Activated CD4-positive, alpha-beta T cell treated with anti-CD3 and anti-CD28 coated beads for 1 hour (primary cell): Measurements from ENCODE around the gene AQP6.

Source experiments
- DNase-seq: peaks from one replicate; pipeline ENCODE4 v3.0.0-alpha.2; 2020

The AQP6 gene

DNA sequence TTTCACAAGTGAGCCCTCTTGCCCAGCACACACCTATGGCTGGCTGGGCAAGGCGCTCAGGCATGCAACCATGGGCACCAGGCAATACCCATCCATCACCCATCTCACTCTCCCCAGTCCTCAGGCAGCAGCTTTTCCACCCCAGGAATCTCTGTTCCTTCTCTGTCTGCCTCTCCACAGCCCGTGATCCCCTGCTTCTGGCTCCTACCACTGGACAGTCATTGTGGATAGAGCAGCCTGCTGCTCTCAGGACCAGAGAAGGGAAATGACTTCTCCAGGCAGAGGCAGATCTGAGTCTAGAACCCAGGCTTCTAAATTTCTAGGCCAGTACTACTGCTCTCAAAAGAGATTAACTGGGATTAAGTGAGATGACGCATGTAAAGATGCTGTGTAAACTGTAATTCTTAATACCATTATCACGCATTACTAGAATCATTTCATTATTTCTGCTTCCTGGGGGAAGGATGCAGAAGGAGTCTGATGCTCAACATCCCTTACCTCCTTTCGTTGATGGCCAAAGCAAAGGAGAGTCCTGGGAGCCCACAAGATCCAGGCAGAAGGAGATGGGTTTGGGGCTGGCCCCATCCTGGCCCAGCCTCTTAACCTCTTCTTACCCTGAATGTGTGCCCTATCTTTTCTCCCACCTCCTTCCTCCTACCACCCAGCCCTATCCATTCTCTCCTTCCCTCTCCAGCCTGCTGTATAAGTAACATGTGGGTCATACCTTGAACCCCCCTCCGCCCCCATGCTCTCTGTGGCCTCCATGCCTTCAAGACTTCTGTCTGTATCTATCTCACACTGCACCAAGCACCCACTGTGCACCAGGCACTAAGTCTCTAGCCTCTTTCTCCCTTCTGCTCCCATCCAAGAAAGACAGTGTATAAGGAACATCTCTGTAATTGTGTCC is 15.8 kb upstream of the AQP6 start:
- no peak for DNase-seq

DNA sequence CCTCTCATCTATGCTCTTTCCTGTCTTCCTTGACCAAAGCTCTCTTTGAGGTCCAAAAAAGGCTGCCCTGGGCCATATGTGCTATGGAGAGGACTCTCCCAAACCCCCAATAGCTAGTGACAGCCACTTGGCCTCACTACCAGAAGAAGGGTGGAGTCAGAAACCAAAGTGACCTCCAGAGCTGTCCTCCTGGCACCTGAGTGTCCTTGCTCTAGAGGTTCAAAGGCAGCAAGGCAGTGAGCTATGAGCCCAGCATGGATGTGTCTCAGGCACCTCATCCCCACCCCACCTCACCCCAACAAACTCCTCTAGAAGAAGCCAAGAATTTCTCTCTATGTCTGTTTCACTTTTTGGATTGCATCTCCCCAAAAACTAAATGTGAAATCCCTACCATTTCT is 15.2 kb upstream of the AQP6 start:
- DNase-seq: no peak

DNA sequence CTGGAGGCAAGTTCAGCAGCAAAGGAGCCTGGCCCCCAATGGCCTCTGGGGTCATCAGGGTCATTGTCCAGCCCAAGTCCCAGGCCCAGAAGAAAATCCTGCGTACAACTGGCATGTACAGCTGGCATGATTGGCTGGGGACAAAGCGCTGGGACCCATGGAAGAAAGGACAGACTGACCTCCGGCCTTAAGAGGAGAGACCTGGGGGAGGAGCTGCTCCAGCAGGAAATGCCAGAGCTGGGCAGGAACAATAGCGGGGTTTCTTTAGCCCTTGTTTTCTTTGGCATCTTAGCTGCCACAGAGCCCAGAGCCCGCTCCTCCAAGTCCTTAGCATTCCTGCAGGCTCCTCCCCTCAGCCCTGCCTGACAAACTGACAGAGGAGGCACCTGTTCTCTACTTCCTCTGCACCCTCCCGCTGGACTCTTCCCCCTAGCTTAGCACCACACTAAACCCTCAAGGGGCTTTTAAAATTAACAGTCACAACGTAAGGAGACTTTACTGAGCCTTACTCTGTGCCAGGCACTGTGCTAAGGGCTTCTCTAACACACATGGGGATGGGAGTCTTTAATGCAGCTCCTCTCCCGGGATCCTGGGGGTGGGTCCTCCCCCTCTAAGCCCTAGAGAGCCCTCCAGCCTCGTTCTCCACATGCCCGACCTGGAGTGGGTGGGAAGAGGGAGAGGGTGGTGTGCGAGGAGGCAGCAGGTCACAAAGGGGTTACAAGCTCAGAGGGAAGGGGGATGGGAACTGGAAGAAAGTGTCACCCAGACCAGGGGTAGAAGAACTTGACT is 12.9 kb upstream of the AQP6 start:
- DNase-seq: no peak

DNA sequence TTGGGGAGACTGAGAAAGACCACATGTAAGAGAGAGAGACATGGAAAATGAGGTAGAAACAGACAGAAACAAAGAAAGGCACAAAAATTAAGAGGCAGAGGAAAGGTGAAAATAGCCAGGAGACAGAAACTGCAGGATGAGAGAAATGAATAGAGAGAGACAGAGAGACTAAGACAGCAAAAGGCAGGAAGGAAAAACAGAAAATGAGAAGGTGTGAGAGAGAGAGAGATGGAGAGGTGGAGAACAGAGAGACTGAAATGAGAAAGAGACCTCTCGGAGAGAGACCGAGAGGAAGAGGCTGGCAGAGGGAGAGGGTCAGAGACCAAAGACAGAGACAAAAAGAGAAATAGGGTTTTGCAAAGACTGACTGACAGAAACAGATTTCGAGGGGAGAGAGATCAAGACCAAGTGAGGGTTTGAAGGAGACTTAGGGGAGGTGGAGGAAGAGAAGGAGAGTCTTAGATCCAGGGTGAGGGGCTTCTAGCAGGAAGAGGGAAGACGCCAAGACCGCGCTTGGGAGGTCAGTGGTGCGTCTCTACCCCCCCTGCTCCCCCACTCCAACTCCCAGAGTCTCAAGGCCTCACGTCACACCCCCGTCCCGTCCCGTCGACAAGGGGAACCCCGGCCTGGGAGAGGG is 12.2 kb upstream of the AQP6 start:
- no peak for DNase-seq

DNA sequence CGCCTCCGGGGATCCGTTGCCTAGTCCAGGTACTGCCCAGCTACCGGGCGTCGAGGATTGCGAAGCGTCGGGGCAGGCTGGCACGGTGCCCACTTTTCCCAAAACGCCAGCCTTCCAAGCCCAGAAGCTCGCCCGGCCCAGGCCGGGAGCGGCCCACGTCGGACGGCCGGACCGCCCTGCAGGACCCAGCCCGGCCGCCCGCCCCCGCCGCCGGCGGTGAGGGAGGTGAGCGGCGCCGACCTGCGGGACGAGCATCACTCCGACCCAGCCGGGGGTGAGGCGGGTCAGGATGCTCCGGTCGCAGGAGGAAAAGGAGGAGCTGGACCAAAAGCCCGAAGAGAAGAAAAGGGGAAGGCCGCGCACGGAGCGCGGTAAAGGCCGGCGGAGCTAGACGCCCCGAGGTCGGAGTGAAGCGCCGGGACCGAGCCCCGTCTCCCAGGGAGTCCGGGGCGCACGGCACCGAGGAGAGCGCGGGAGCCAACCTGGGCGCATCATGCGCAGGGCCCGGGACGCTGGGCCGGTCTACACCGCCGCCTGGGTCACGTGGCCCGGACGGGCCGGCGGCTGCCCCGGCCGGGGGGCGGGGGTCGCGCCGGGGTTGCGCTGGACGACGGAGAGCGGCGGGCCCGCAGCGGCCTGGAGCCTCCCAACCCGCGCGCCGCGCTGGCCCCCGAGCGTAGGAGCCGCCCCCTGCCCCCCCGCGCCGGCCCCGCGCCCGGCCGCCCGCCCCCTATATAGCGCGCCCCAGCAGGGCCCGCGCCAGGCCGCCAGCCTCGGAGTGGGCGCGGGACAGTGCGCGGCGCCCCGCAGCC is 11.4 kb upstream of the AQP6 start, which contains the start of gene AQP5:
AQP5 (plus strand) TSS at position 762 of the 812 bp plus-strand sequence. CDS start 146 bp downstream, outside the sequence.
- no peak for DNase-seq

DNA sequence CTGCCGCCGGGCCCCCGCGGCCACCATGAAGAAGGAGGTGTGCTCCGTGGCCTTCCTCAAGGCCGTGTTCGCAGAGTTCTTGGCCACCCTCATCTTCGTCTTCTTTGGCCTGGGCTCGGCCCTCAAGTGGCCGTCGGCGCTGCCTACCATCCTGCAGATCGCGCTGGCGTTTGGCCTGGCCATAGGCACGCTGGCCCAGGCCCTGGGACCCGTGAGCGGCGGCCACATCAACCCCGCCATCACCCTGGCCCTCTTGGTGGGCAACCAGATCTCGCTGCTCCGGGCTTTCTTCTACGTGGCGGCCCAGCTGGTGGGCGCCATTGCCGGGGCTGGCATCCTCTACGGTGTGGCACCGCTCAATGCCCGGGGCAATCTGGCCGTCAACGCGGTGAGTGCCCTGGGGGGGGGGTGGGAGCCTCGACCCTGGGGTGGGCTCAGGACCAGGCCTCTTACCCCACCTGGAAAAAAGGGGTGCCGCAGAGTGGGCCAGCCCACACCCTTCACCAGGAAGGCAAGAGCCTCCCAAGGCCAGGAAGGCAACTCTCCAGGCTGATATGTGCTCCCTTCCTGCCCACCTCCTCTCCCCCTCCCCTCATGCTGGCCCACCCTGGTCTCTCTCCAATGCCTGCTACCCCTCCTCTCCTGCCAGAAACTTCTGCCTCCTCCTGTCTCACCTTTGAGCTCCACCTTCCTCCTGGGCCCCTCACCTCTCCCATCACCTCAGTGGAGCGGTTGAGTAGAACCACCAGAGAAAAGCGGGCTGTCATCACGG is 10.6 kb upstream of the AQP6 start:
- DNase-seq: no peak

DNA sequence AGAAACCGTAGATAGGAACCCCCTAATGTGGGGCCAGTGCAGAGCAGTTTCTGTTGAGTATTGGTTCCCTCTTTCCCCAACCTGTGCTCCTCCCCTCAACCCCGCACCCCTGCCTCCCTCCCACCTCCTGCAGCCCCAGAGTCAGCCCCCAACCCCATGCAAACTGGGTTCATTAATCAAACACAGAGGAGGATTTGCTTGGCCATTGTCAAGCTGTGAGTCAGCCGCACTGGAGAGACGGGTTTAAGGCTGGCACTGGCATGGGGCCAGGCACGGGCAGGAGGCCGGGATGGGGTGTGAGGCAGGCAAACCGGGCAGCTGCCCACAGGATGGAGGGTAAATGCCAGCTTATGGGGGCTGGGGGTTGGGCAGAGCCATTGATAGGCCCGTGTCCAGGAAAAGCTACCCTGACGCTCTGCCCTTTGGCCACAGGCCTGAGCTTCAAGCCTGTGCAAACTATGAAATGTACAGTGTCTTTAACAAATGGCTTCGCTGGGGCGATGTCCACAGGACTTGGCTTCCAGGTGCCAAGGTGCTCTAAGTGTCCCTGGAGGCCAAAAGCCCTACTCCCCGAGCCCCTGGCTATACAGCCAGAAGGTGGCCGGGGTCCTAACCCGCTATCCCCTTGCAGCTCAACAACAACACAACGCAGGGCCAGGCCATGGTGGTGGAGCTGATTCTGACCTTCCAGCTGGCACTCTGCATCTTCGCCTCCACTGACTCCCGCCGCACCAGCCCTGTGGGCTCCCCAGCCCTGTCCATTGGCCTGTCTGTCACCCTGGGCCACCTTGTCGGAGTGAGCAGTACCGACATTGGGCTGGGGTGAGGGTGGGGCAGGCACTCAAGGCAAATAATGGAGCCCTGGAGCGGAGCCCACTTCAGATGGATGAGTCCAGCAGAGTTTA is 9.6 kb upstream of the AQP6 start:
- DNase-seq: no peak

DNA sequence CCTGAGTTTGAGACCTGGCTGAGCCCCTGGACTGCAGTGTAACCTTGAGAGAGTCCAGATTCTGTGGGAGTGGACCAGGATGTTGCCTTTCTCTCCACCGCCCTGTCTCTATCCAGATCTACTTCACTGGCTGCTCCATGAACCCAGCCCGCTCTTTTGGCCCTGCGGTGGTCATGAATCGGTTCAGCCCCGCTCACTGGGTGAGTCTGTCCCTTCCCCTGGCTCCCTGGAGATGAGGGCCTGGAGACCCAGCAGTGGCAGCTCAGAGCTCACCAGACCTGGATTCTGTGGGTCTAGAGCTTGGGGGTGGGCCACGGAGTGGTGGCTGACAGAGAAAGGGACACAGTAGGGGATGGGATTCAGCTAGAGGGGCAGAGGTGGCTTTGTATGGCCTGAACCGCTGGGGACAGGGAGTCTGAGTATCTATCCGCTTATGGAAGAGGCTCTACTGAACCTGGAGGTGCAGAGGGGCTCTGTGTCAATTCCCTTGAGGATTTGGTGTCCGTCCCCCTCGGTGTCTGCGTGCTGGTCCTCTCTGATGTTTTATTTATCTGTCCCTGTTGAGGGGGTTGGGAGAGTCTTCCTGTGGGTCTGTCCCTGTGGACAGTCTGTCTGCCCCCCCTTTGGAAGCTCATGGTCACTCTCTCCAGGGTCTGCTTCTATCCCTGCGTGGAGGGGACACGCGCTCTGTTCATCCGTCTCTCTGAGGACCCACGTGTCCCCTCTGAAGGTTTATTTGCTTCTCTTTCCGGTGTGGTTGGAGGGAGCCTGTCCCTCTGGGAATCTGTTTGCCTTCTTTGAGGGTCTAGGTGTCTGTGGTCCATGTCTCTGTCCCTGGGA is 8.6 kb upstream of the AQP6 start:
- no peak for DNase-seq

DNA sequence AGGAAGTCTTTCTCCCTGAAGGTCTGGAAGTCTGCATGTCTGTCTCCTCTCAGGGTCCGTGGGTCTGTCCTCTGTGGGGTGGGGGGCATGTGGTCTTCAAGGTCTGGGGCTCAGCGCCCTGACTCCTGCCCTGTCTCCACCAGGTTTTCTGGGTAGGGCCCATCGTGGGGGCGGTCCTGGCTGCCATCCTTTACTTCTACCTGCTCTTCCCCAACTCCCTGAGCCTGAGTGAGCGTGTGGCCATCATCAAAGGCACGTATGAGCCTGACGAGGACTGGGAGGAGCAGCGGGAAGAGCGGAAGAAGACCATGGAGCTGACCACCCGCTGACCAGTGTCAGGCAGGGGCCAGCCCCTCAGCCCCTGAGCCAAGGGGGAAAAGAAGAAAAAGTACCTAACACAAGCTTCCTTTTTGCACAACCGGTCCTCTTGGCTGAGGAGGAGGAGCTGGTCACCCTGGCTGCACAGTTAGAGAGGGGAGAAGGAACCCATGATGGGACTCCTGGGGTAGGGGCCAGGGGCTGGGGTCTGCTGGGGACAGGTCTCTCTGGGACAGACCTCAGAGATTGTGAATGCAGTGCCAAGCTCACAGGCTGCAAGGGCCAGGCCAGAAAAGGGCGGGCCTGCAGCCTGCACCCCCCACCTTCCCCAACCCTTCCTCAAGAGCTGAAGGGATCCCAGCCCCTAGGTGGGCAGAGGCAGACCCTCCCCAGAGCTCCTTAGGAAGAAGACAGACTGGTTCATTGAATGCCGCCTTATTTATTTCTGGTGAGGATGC is 7.7 kb upstream of the AQP6 start:
- no peak for DNase-seq

DNA sequence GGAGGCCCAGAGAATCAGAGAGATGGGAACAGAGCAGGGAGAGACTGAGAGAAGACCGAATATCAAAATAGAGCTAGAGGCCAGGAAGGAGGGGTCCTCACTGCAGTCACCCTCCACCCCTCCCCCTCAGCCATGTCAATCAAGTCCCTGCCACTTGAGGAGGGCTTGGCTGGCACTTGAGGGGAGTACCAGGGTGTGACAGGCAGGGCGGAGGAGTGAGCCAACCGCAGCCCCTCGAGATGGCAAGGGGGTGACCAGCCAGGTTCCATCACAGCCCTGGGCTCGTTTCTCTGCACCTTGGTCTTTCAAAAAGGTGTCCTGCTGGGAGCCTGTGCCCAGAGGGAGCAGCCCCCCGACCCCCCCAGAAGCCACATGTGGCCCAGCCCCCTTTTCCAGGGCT is 6.9 kb upstream of the AQP6 start:
- DNase-seq: no peak

DNA sequence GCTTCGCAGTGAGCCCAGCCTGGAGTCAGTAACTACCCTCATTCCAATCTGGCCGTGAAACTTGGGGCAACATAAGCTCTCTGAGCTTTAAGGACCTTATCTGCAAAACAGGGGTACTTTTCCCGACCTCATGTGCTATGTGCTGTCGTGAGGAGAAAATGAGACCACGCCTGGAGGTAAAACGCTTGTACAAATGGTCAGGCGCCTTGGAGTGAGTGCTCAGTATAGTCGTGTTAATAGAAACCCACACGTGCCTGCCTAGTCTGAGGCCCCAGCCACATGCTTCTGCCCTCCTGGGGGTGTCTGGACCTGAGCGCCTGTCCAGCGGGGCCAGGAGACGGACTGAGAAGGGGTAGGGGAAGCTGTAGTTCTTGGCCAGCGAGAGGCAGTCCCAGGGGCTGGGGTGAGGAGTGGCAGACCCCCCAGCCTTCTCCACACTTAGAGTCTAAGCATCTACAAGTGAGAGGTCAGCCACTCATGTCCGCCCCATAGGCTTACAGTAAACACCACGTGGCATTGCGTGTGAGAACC is 6.2 kb upstream of the AQP6 start:
- DNase-seq: no peak

DNA sequence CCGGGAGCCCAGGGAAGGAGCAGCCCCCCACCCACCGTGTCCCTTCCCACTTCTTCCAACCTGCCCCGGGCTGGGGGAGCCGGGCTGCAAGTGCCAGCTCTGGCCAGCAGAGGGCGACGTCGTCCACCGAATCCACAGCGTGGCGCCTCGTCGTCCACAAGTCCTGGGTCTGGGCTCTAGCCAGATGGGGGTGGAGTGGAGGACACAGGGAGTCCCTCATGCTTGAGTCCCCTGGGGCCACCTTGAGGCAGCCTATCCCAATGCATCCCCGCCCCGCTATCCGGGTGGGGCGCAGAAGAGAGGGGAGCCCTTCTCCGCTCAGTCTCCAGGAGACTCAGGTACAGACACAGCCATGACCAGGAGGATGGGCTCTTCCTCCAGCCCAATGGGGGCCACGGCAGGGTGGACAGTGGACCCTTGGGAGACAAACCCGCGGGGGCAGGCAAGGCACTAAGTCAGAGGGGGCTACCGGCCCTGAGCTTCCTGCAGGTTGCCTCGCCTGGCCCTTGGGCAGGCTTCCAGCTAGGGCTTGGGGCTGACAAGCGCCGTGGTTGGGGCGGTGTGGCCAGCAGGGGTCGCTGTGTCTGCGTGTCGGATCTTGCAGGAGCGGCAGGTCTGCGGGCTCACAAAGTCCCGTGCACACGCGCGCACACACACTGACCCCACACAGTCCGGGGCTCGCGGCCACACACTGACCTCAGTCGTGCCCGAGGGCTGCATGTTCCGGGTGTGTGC is 5.5 kb upstream of the AQP6 start:
- peak; percentile 85 for DNase-seq

DNA sequence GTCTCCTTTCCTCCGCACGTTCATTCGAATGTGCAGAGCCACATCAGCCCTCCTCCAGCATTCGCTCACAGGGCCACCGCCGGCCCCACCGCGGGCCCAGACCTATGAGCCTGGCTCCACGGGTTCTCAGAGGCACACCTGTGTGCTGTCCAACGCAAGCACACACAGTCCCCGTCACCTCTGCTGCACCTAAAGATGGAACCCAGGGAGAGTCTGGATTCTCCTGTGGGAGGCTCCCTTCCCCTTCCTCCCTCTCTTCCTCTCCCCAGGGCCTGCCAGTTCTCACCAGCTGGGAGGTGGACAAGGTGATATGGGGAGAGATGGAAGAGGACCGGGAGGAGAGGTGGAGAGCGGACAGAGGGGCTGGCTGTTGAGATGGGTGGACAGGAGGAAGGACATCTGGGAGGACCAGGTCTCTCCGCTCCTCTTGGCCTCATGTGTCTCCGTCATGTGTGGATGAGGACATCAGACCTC is 4.9 kb upstream of the AQP6 start:
- DNase-seq: no peak

DNA sequence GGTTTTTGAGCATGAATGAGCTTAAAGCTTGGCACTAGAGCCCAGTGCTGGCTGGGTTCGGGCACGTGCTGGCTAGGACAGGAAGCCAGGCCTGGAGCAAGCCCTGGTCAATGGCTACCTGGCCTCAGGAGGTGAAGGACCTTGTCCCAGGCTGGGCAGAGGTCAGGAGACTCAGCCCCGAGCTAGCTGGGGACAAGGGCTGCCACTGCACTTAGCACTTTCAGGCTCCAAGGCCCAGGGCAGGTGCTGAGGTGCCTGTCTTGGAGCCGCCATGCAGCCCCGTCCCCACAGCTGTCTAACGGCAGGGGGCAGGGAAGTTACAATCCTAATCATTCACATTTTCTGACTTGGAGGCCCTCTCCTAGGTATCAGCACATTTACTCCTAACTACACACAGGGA is 4.3 kb upstream of the AQP6 start:
- DNase-seq: no peak

DNA sequence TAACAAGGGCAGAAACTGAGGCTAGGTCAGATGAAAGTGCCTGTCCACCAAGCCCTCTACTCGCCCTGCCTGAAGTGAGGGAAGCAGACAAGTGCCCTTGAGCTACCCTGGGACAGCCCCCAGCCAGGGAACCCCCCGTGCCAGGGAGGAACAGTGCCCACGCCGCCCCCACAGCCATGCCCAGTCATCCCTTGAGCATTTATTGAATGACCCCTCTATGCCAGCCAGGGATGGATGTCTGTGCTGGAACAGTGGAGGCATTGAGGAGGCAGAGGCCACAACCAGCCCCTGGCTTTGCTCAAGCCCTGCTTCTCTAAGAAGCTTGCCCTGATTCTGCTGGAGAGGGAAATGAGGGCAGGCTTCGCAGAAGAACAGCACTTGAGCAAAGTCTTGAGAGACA is 3.7 kb upstream of the AQP6 start:
- no peak for DNase-seq

DNA sequence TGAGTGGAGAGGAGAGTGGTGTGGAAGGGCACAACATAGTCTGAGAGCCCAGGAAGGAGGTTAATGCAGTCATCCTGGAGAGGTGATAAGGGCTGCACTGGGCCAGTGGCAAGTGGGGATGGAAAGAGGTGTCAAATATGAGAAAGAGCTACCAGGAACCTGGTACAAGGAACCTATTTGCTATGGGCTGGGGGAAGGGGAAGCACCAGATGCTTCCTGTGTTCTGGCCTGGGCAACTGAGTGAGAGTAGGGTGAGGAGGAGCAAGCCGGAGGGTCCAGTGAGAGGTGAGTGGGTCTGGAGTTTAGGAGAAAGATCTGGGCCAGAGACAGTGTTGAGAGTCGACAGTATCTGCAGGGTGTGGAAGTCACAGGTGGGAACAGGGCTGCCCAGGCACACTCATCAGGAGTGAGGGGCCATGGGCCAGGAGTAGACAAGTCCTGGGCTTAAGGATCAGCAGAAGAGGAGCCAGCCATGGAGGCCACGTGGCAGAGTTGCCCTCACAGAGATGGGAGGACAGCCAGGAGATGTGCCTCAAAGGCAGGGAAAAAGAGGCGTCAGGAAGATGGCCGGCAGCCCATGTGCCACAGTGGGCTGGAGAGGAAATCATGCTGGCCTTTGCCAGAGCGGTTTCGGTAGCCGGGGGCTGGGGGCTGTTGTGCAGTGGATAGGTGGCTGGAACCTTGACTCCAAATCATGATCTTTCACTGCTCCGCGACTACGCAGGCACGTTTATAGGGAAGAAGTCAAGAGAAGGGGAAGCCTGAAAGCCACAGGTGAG is 2.9 kb upstream of the AQP6 start:
- no peak for DNase-seq

DNA sequence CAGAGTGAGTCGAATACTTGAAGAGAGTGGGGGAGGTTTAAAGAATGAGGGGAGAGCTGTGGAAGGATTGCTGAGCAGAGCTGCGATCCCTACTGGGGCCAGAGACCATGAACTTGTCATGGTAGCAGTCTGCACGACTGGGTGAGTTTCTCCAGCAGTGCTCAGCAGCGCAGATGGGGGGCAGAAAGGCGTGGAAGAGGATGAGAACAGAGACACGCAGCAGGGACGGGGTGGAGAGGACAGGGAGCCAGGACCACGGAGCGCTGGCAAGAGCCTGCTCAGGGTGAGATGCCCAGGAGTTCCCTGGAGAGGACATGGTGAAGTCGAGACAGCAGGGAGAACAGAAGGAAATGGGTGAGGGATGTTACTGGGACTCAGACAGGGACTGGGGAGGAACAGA is 2.1 kb upstream of the AQP6 start:
- no peak for DNase-seq
